SK-N-SH (cell line): ENCODE results near the gene CLDN18. TPM values are rescaled to one million over a fixed set of nuclear protein-coding genes. Genes with fewer than 3 reads are reported as not detected.

Source experiments
- CTCF ChIA-PET: fragments of 300-600, 350-600 bp; formaldehyde crosslinking; extraction: SDS; loops from one replicate; lab custom pipeline; 2021; lab: Yijun Ruan, JAX
- POLR2A ChIA-PET: fragments of 350-600 bp; sonication (Branson Sonifier 250); formaldehyde crosslinking; extraction: SDS; loops from one replicate; lab custom pipeline; 2020; ENCODE audit warnings: antibody characterized with exemption, inconsistent platforms; lab: Yijun Ruan, JAX
- DNase-seq: peaks from one replicate; pipeline ENCODE4 v3.0.0; 2012
- H2AFZ ChIP-seq: fragments of 200-600 bp; sonication (generic); 2 replicates; pipeline ENCODE4 v1.8.1; 2016; ENCODE audit warnings: antibody characterized with exemption, mild to moderate bottlenecking, low read depth
- H3F3A ChIP-seq: fragments of 200-600 bp; sonication (generic); replicated peaks from 2 replicates; pipeline ENCODE3; 2016; ENCODE audit warnings: antibody characterized with exemption, mild to moderate bottlenecking; ENCODE audit not compliant: insufficient read depth
- H3K27ac ChIP-seq, 2 experiments: fragments of 200-500 bp in 1 of 2; fragments of 200-600 bp in 1 of 2; sonication (Bioruptor generic) in 1 of 2; sonication (generic), shearing (Covaris generic) in 1 of 2; 2 replicates each; pipeline versions ENCODE4 v1.5.1 to v1.6.1; 2014 to 2016; ENCODE audit warnings: low read depth in 2 of 2, inconsistent platforms in 1 of 2, low read length in 1 of 2, mild to moderate bottlenecking in 1 of 2, mixed read lengths in 1 of 2
- H3K27me3 ChIP-seq: fragments of 200-600 bp; sonication (generic), shearing (Covaris generic); 2 replicates; pipeline ENCODE4 v1.6.1; 2016; ENCODE audit warnings: mixed run types; ENCODE audit not compliant: insufficient read depth
- H3K36me3 ChIP-seq, 2 experiments: fragments of 200-500 bp in 1 of 2; fragments of 200-600 bp in 1 of 2; sonication (Bioruptor generic) in 1 of 2; sonication (generic) in 1 of 2; replicated peaks in 1 of 2; 2 replicates each; pipeline versions ENCODE3 to v1.5.1; 2014 to 2016; ENCODE audit warnings: low read length in 1 of 2, mild to moderate bottlenecking in 1 of 2; ENCODE audit not compliant: insufficient read depth in 2 of 2, control insufficient read depth in 1 of 2
- H3K4me1 ChIP-seq, 2 experiments: fragments of 200-500 bp in 1 of 2; fragments of 200-600 bp in 1 of 2; sonication (Bioruptor generic) in 1 of 2; sonication (generic), shearing (Covaris generic) in 1 of 2; 2 replicates each; pipeline versions ENCODE4 v1.5.1 to v1.6.1; 2014 to 2016; ENCODE audit warnings: low read depth in 1 of 2, low read length in 1 of 2, mixed run types in 1 of 2; ENCODE audit not compliant: insufficient read depth in 2 of 2, control insufficient read depth in 1 of 2
- H3K4me2 ChIP-seq: fragments of 200-600 bp; sonication (generic), shearing (Covaris generic); 2 replicates; pipeline ENCODE4 v1.6.1; 2017; ENCODE audit warnings: mixed run types
- H3K4me3 ChIP-seq, 2 experiments: fragments of 200-500 bp in 1 of 2; fragments of 200-600 bp in 1 of 2; sonication (Bioruptor generic) in 1 of 2; sonication (generic), shearing (Covaris generic) in 1 of 2; 2 replicates each; pipeline versions ENCODE4 v1.5.1 to v1.8.1; 2014 to 2016; ENCODE audit warnings: low read depth in 2 of 2, inconsistent platforms in 1 of 2, low read length in 1 of 2, mild to moderate bottlenecking in 1 of 2, mixed read lengths in 1 of 2, moderate library complexity in 1 of 2
- H3K79me2 ChIP-seq: fragments of 200-600 bp; sonication (generic); 2 replicates; pipeline ENCODE4 v1.8.1; 2017; ENCODE audit warnings: mild to moderate bottlenecking; ENCODE audit not compliant: insufficient read depth
- H3K9ac ChIP-seq: fragments of 200-600 bp; sonication (generic); 2 replicates; pipeline ENCODE4 v1.6.1; 2017; ENCODE audit warnings: mixed run types
- H3K9me2 ChIP-seq: fragments of 200-600 bp; sonication (generic); 2 replicates; pipeline ENCODE4 v1.6.1; 2017; ENCODE audit warnings: mixed run types
- H3K9me3 ChIP-seq: fragments of 200-600 bp; sonication (generic); 2 replicates; pipeline ENCODE4 v1.6.1; 2017; ENCODE audit warnings: mixed run types, mild to moderate bottlenecking, moderate library complexity
- H4K20me1 ChIP-seq: fragments of 200-600 bp; sonication (generic); 2 replicates; pipeline ENCODE4 v1.6.1; 2017; ENCODE audit warnings: mild to moderate bottlenecking, mixed run types; ENCODE audit not compliant: insufficient read depth
- EP300 ChIP-seq, 2 experiments: IDR thresholded peaks; 2 replicates each; pipeline versions ENCODE4 v1.4.0 to v1.6.1; 2012; ENCODE audit warnings: borderline replicate concordance in 1 of 2, low read depth in 1 of 2, low read length in 1 of 2
- FOSL2 ChIP-seq: IDR thresholded peaks from 2 replicates; pipeline ENCODE4 v1.4.0; 2012; ENCODE audit warnings: low read depth, mild to moderate bottlenecking, moderate library complexity, borderline replicate concordance
- FOXJ3 ChIP-seq: sonication (generic); formaldehyde crosslinking; IDR thresholded peaks from 2 replicates; pipeline ENCODE4 v1.5.1; 2020; ENCODE audit warnings: mild to moderate bottlenecking, missing genetic modification reagents
- FOXM1 ChIP-seq: IDR thresholded peaks from 2 replicates; pipeline ENCODE4 v1.4.0; 2012; ENCODE audit warnings: low read depth, mild to moderate bottlenecking
- GABPA ChIP-seq: IDR thresholded peaks from 2 replicates; pipeline ENCODE4 v1.4.0; 2012; ENCODE audit warnings: low read depth, mild to moderate bottlenecking
- JUND ChIP-seq: IDR thresholded peaks from 2 replicates; pipeline ENCODE4 v1.4.0; 2012
- MEF2A ChIP-seq: IDR thresholded peaks from 2 replicates; pipeline ENCODE4 v1.4.0; 2012; ENCODE audit warnings: low read depth, borderline replicate concordance
- NFIC ChIP-seq: IDR thresholded peaks from 2 replicates; pipeline ENCODE4 v1.4.0; 2012; ENCODE audit warnings: borderline replicate concordance
- NRF1 ChIP-seq: IDR thresholded peaks from 2 replicates; pipeline ENCODE4 v1.6.1; 2012; ENCODE audit warnings: low read depth, mild to moderate bottlenecking, low read length
- RXRA ChIP-seq: IDR thresholded peaks from 2 replicates; pipeline ENCODE4 v1.4.0; 2012; ENCODE audit warnings: low read depth, mild to moderate bottlenecking, borderline replicate concordance
- SMC3 ChIP-seq: IDR thresholded peaks from 2 replicates; pipeline ENCODE4 v1.6.1; 2012; ENCODE audit warnings: low read depth, low read length, improper control_type of control experiment
- TAF1 ChIP-seq: IDR thresholded peaks from 2 replicates; pipeline ENCODE4 v1.6.1; 2012; ENCODE audit warnings: low read depth, mild to moderate bottlenecking, low read length, moderate library complexity, borderline replicate concordance
- YY1 ChIP-seq: IDR thresholded peaks from 2 replicates; pipeline ENCODE4 v1.4.0; 2012; ENCODE audit warnings: low read depth, mild to moderate bottlenecking
- WGBS: methylation state at CpG from one replicate; pipeline ENCODE4 v1.1.6; 2017; ENCODE audit warnings: low lambda C conversion rate; 5-methylcytosine and 5-hydroxymethylcytosine counted together
- polyA plus RNA-seq, 3 experiments: library from polyadenylated mRNA; depleted of rRNA; stranded (reverse); fragments of >200 nt; gene quantifications; 2 replicates each; pipeline ENCODE4 v1.2.3, GENCODE V29; 2012
- TF ChIP-seq, protein P1 (sequence below): IDR thresholded peaks from 2 replicates; pipeline ENCODE4 v1.6.1; 2012; ENCODE audit warnings: mild to moderate bottlenecking, low read depth, low read length, moderate library complexity
- TF ChIP-seq, protein P2 (sequence below): IDR thresholded peaks from 2 replicates; pipeline ENCODE4; 2012
- TF ChIP-seq, protein P3 (sequence below): fragments of 150-350 bp; IDR thresholded peaks from 2 replicates; pipeline ENCODE4 v1.6.1; 2017; ENCODE audit warnings: antibody characterized with exemption, low read length, low read depth, borderline replicate concordance
- TF ChIP-seq, protein P4 (sequence below): fragments of 150-350 bp; IDR thresholded peaks from 2 replicates; pipeline ENCODE4 v1.6.1; 2016; ENCODE audit warnings: mild to moderate bottlenecking, low read depth, low read length

CLDN18 gene
- polyA plus RNA-seq, 1 of the 3 experiments (the other 2 are of a cell fraction) = not detected

DNA sequence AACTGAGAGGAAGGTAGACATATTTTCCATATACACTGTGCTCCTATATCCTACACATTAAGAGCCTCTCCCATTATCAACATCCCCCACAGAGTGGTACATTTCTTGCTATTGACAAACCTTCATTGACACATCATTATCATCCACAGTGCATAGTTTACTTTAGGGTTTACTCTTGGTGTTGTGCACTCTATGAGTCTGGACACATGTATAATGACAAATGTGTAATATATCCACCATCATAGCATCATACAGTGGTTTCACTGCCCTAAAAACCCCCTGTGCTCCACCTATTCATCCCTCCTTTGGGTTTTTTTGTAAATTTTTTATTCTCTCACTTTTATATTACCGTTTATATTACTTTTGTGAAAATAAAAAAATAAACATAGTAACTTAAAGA, 22.2 kb upstream of the CLDN18 start:
- POLR2A ChIA-PET = no interaction called here
- Histone ChIP-seq H4K20me1 (no peaks in the 10 kb centered on the region), H3K36me3 (no peaks in the 10 kb centered on the region), H3K79me2 (no peaks in the 10 kb centered on the region), H3K4me1 (no peaks in the 10 kb centered on the region)
- 0% methylated on average over 1 of the region's 1 CpG for WGBS
- TF ChIP-seq TAF1 (no peak), FOSL2 (no peak), JUND (no peak), SMC3 (no peak), FOXM1 (no peak), NFIC (no peak)
- TF ChIP-seq, protein P1, sequence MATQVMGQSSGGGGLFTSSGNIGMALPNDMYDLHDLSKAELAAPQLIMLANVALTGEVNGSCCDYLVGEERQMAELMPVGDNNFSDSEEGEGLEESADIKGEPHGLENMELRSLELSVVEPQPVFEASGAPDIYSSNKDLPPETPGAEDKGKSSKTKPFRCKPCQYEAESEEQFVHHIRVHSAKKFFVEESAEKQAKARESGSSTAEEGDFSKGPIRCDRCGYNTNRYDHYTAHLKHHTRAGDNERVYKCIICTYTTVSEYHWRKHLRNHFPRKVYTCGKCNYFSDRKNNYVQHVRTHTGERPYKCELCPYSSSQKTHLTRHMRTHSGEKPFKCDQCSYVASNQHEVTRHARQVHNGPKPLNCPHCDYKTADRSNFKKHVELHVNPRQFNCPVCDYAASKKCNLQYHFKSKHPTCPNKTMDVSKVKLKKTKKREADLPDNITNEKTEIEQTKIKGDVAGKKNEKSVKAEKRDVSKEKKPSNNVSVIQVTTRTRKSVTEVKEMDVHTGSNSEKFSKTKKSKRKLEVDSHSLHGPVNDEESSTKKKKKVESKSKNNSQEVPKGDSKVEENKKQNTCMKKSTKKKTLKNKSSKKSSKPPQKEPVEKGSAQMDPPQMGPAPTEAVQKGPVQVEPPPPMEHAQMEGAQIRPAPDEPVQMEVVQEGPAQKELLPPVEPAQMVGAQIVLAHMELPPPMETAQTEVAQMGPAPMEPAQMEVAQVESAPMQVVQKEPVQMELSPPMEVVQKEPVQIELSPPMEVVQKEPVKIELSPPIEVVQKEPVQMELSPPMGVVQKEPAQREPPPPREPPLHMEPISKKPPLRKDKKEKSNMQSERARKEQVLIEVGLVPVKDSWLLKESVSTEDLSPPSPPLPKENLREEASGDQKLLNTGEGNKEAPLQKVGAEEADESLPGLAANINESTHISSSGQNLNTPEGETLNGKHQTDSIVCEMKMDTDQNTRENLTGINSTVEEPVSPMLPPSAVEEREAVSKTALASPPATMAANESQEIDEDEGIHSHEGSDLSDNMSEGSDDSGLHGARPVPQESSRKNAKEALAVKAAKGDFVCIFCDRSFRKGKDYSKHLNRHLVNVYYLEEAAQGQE = no peak
- TF ChIP-seq, protein P2, sequence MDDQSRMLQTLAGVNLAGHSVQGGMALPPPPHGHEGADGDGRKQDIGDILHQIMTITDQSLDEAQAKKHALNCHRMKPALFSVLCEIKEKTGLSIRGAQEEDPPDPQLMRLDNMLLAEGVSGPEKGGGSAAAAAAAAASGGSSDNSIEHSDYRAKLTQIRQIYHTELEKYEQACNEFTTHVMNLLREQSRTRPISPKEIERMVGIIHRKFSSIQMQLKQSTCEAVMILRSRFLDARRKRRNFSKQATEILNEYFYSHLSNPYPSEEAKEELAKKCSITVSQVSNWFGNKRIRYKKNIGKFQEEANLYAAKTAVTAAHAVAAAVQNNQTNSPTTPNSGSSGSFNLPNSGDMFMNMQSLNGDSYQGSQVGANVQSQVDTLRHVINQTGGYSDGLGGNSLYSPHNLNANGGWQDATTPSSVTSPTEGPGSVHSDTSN = no peak
- TF ChIP-seq, all 33 proteins: peak for 0
- no peak overlapping the region for H3K9ac ChIP-seq
- no peaks in the 10 kb centered on the region for H3F3A ChIP-seq
- H3K27ac ChIP-seq = no peak overlapping the region
- no peak for DNase-seq
- H3K4me3 ChIP-seq = no peak overlapping the region
- H3K9me2 ChIP-seq = no peaks in the 10 kb centered on the region
- H3K27me3 ChIP-seq = no peaks in the 10 kb centered on the region
- CTCF ChIA-PET = interaction anchor here (1.1 to 2.1 kb wide), 2 partner anchors 15 to 17 kb away, joined by 3 to 7 read pairs; no protein-coding TSS in a partner anchor
- no peaks in the 10 kb centered on the region for H3K9me3 ChIP-seq
- H3K4me2 ChIP-seq = no peak overlapping the region
- no peak overlapping the region for H2AFZ ChIP-seq

DNA sequence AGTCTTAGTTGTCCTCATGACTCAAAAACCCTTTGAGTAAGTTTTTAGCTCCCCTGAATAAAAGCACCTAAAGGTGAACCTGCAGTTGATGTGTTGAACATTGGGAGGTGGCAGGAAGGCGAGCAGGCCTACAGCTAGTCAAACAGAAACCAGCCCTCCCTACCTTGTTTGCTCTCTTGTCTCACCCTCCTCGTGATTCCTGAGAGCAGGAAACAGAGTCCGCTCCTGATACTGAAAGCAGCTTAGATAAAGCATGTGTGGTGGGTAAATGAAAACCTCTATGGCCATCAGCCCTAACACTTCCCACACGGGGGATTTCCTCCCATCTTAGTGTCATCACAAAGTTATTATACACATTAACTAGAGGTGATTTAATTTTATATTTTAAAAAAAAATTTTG, 21.8 kb upstream of the CLDN18 start:
- 26% methylated on average over 4 of the region's 4 CpGs for WGBS
- no peaks in the 10 kb centered on the region for H3K9me3 ChIP-seq
- no peaks in the 10 kb centered on the region for H3K36me3 ChIP-seq
- H3K9me2 ChIP-seq = no peaks in the 10 kb centered on the region
- H3K4me1 ChIP-seq = no peaks in the 10 kb centered on the region
- POLR2A ChIA-PET = no interaction called here
- H3K27ac ChIP-seq = no peak overlapping the region
- H2AFZ ChIP-seq = no peak overlapping the region
- no peaks in the 10 kb centered on the region for H4K20me1 ChIP-seq
- no peak for DNase-seq
- no peaks in the 10 kb centered on the region for H3F3A ChIP-seq
- no peaks in the 10 kb centered on the region for H3K79me2 ChIP-seq
- no peak overlapping the region for H3K9ac ChIP-seq
- CTCF ChIA-PET = interaction anchor here (1.1 to 2.1 kb wide), 2 partner anchors 16 to 17 kb away, joined by 3 to 7 read pairs; no protein-coding TSS in a partner anchor
- no peaks in the 10 kb centered on the region for H3K27me3 ChIP-seq
- H3K4me3 ChIP-seq = no peak overlapping the region
- no peak overlapping the region for H3K4me2 ChIP-seq
- TF ChIP-seq YY1 = no peak
- TF ChIP-seq, protein P3, sequence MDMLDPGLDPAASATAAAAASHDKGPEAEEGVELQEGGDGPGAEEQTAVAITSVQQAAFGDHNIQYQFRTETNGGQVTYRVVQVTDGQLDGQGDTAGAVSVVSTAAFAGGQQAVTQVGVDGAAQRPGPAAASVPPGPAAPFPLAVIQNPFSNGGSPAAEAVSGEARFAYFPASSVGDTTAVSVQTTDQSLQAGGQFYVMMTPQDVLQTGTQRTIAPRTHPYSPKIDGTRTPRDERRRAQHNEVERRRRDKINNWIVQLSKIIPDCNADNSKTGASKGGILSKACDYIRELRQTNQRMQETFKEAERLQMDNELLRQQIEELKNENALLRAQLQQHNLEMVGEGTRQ = no peak
- TF ChIP-seq, protein P1 = no peak
- no peak for TF ChIP-seq RXRA
- TF ChIP-seq, protein P4, sequence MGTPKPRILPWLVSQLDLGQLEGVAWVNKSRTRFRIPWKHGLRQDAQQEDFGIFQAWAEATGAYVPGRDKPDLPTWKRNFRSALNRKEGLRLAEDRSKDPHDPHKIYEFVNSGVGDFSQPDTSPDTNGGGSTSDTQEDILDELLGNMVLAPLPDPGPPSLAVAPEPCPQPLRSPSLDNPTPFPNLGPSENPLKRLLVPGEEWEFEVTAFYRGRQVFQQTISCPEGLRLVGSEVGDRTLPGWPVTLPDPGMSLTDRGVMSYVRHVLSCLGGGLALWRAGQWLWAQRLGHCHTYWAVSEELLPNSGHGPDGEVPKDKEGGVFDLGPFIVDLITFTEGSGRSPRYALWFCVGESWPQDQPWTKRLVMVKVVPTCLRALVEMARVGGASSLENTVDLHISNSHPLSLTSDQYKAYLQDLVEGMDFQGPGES = no peak
- no peak for TF ChIP-seq EP300 (IDR thresholded peaks at IDR 0.05; ENCODE audit: borderline replicate concordance in 1 of 2, low read depth in 1 of 2, low read length in 1 of 2)
- TF ChIP-seq JUND = no peak
- no peak for TF ChIP-seq MEF2A
- TF ChIP-seq GABPA = no peak
- no peak for TF ChIP-seq FOXM1
- no peak for TF ChIP-seq FOXJ3 (CRISPR knock-in tag)
- no peak for TF ChIP-seq FOSL2
- TF ChIP-seq NRF1 = no peak
